Measurements from ENCODE around the gene DOCK1. TPM values are rescaled to one million over a fixed set of nuclear protein-coding genes. Genes with fewer than 3 reads are reported as not detected.

DOCK1 gene
- total RNA-seq, 1 donor from 2014 or later: 16.8 TPM

DNA sequence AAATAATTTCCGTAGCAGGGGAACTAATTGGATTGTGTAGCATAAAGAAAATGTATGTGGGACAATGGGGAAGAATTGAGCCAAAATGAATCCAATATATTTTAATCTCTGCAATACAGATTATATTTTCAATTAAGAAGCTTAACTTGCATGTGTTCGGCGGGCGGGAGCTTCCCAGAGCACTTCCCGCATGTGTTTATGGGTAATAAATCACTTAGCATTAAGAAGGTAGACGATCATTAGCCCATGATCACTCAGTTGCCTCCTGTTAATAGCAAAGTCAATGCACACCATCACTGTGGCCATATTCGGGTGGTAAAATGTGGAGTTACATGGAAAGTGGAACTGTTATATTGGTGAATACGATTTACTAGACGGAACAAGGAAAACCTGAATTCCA, 414.0 kb downstream of the DOCK1 start:
- intact Hi-C loops (cut with micrococcal nuclease): no loop called here
- no peak for DNase-seq

DNA sequence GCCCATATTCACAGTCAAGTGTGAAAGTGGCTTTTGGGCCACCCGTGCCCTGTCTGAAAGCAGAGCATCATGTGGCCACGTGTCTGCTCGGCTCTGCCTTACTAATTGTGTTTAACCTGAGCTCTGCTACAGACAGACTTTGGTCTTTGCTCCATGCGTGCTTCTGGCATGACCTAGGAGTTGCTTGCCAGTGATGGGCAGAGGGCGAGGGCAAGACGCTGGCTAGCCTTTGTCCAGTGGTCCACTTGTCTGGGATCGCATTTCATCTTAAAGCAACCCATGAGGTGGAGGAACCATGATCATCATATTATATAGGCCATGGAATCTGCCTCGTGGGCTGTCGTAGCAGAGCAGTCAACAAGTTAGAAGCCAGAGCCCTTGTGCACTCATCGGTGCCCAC, 414.5 kb downstream of the DOCK1 start:
- TF ChIP-seq, protein P1, sequence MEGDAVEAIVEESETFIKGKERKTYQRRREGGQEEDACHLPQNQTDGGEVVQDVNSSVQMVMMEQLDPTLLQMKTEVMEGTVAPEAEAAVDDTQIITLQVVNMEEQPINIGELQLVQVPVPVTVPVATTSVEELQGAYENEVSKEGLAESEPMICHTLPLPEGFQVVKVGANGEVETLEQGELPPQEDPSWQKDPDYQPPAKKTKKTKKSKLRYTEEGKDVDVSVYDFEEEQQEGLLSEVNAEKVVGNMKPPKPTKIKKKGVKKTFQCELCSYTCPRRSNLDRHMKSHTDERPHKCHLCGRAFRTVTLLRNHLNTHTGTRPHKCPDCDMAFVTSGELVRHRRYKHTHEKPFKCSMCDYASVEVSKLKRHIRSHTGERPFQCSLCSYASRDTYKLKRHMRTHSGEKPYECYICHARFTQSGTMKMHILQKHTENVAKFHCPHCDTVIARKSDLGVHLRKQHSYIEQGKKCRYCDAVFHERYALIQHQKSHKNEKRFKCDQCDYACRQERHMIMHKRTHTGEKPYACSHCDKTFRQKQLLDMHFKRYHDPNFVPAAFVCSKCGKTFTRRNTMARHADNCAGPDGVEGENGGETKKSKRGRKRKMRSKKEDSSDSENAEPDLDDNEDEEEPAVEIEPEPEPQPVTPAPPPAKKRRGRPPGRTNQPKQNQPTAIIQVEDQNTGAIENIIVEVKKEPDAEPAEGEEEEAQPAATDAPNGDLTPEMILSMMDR (IDR thresholded peaks at IDR 0.05; ENCODE audit: borderline replicate concordance): no peak
- peaks cover 5% of the 10 kb centered on the region for H3K4me1 ChIP-seq
- no peaks in the 10 kb centered on the region for H3K9me3 ChIP-seq (replicated peaks)
- intact Hi-C loops (cut with micrococcal nuclease): no loop called here
- H3K4me3 ChIP-seq: no peak overlapping the region
- no peak for DNase-seq
- H3K36me3 ChIP-seq: peaks cover 5% of the 10 kb centered on the region
- H3K27ac ChIP-seq (replicated peaks): no peak overlapping the region
- H3K27me3 ChIP-seq (ENCODE audit: low read depth): no peaks in the 10 kb centered on the region

More for the DNA sequence above, 414.0 kb downstream of the DOCK1 start:
- H3K27me3 ChIP-seq (ENCODE audit: low read depth): no peaks in the 10 kb centered on the region
- H3K4me1 ChIP-seq: peaks cover 10% of the 10 kb centered on the region
- peaks cover 5% of the 10 kb centered on the region for H3K36me3 ChIP-seq
- TF ChIP-seq, protein P1 (IDR thresholded peaks at IDR 0.05; ENCODE audit: borderline replicate concordance): no peak
- H3K9me3 ChIP-seq (replicated peaks): no peaks in the 10 kb centered on the region
- no peak overlapping the region for H3K4me3 ChIP-seq
- no peak overlapping the region for H3K27ac ChIP-seq (replicated peaks)

DNA sequence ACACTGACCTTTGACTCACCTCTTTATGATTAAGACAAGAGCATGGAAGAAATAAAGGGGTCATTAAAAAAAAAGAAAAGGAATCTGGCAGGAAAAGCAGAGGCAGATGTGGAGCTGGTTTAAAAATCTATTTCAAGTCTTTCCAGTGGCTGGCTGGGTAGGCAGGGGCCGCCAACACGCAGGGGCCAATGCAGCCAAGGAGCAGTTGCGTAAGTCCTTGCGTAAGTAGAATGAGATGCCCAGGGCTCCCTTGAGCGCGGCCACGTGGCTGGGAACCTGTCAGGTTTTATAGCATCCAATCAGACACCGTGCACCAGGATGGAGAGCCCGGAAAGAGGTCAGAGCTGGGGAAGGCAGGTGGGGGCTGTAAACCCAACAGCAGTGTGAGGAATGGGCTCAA, 414.9 kb downstream of the DOCK1 start:
- no peaks in the 10 kb centered on the region for H3K27me3 ChIP-seq (ENCODE audit: low read depth)
- H3K36me3 ChIP-seq: peaks cover 5% of the 10 kb centered on the region
- H3K27ac ChIP-seq (replicated peaks): no peak overlapping the region
- no peak overlapping the region for H3K4me3 ChIP-seq
- intact Hi-C loops (cut with micrococcal nuclease): no loop called here
- H3K4me1 ChIP-seq: peaks cover under 1% of the 10 kb centered on the region
- H3K9me3 ChIP-seq (replicated peaks): no peaks in the 10 kb centered on the region
- DNase-seq: no peak
- TF ChIP-seq, protein P1 (IDR thresholded peaks at IDR 0.05; ENCODE audit: borderline replicate concordance): no peak

DNA sequence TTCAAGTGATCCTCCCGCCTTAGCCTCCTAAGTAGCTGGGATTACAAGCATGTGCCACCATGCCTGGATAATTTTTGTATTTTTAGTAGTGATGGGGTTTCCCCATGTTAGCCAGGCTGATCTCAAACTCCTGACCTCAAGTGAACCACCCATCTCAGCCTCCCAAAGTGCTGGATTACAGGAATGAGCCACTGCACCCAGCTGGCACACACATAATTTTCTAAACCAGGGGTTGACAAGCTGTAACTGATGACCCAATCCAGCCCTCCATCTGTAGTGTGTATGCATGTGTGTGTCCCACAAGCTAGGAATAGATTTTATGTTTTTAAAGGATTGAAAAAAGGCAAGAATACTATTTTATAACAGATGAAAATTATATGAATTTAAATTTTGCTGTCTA, 417.1 kb downstream of the DOCK1 start:
- H3K4me1 ChIP-seq: no peaks in the 10 kb centered on the region
- peaks cover 5% of the 10 kb centered on the region for H3K36me3 ChIP-seq
- DNase-seq: no peak
- TF ChIP-seq, protein P1 (IDR thresholded peaks at IDR 0.05; ENCODE audit: borderline replicate concordance): no peak
- H3K4me3 ChIP-seq: no peak overlapping the region
- no peaks in the 10 kb centered on the region for H3K9me3 ChIP-seq (replicated peaks)
- no peak overlapping the region for H3K27ac ChIP-seq (replicated peaks)
- H3K27me3 ChIP-seq (ENCODE audit: low read depth): no peaks in the 10 kb centered on the region
- intact Hi-C loops (cut with micrococcal nuclease): no loop called here

DNA sequence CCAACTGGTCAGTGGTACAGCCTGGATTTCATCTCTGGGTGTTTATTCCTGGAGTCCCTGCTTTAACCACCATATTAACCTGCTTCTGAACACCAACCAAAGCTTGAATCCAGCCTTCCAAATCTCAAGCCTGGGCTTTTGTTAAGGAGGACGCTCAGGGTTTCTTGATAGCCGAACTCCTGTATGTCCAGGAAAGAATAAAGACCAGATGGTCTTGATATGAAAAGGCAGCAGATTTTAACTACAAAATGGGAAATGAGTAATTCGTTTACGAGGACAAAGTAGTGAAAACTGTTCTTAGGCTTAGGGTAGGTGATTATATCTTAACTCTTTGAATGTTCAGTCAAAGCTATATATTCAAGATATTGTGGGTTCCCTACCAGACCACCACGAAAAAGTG, 420.3 kb downstream of the DOCK1 start:
- intact Hi-C loops (cut with micrococcal nuclease): no loop called here
- TF ChIP-seq, protein P1 (IDR thresholded peaks at IDR 0.05; ENCODE audit: borderline replicate concordance): no peak
- no peak overlapping the region for H3K4me3 ChIP-seq
- no peak overlapping the region for H3K27ac ChIP-seq (replicated peaks)
- H3K9me3 ChIP-seq (replicated peaks): no peaks in the 10 kb centered on the region
- no peaks in the 10 kb centered on the region for H3K4me1 ChIP-seq
- peaks cover 5% of the 10 kb centered on the region for H3K36me3 ChIP-seq
- H3K27me3 ChIP-seq (ENCODE audit: low read depth): no peaks in the 10 kb centered on the region
- no peak for DNase-seq

DNA sequence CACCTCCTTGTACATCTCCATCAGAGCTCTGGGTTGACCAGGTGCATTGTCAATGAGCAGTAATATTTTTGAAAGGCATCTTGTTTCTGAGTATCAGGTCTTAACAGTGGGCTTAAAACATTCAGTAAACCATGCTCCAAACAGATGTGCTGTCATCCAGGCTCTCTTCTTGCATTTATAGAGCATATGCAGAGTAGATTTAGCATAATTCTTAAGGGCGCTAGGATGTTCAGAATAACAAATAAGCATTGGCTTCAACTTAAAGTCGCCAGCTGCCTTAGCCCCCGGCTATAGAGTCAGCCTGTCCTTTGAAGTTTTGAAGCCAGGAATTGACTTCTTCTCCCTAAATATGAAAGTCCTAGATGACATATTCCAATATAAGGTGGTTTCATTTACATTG, 421.7 kb downstream of the DOCK1 start:
- Histone ChIP-seq H3K4me3 (no peak overlapping the region), H3K36me3 (peaks cover 5% of the 10 kb centered on the region), H3K27me3 (ENCODE audit: low read depth) (no peaks in the 10 kb centered on the region), H3K4me1 (no peaks in the 10 kb centered on the region), H3K9me3 (replicated peaks) (no peaks in the 10 kb centered on the region), H3K27ac (replicated peaks) (no peak overlapping the region)
- TF ChIP-seq, protein P1 (IDR thresholded peaks at IDR 0.05; ENCODE audit: borderline replicate concordance): no peak
- no peak for DNase-seq
- intact Hi-C loops (cut with micrococcal nuclease): no loop called here

Measured in left ventricle myocardium inferior (tissue), 1 donor.